ENCODE measurements around the gene SPNS2.

SPNS2 gene

GRCh38 chr17:4502466-4503154 lies 3.9 kb downstream of the SPNS2 start:
- in situ Hi-C loops (cut with MboI; ENCODE audit: low sequenced_read_pairs) = no loop called here

GRCh38 chr17:4503283-4504025 lies 4.8 kb downstream of the SPNS2 start:
- in situ Hi-C loops (cut with MboI; ENCODE audit: low sequenced_read_pairs) = no loop called here

GRCh38 chr17:4504188-4504587 lies 5.5 kb downstream of the SPNS2 start:
- in situ Hi-C loops (cut with MboI; ENCODE audit: low sequenced_read_pairs) = no loop called here

- in situ Hi-C loops (cut with MboI; ENCODE audit: low sequenced_read_pairs) = no loop called here
Measured at GRCh38 chr17:4505187-4505586, 6.5 kb downstream of the SPNS2 start.

- in situ Hi-C loops (cut with MboI; ENCODE audit: low sequenced_read_pairs) = no loop called here
Measured at GRCh38 chr17:4506175-4506813, 7.6 kb downstream of the SPNS2 start.

GRCh38 chr17:4506892-4507291 lies 8.2 kb downstream of the SPNS2 start:
- in situ Hi-C loops (cut with MboI; ENCODE audit: low sequenced_read_pairs) = no loop called here

- in situ Hi-C loops (cut with MboI; ENCODE audit: low sequenced_read_pairs) = no loop called here
Measured at GRCh38 chr17:4507361-4508111, 8.9 kb downstream of the SPNS2 start.

- in situ Hi-C loops (cut with MboI; ENCODE audit: low sequenced_read_pairs) = no loop called here
Measured at GRCh38 chr17:4508207-4508606, 9.5 kb downstream of the SPNS2 start.

- in situ Hi-C loops (cut with MboI; ENCODE audit: low sequenced_read_pairs) = no loop called here
Measured at GRCh38 chr17:4509401-4509800, 10.7 kb downstream of the SPNS2 start.

GRCh38 chr17:4509923-4510617 lies 11.4 kb downstream of the SPNS2 start:
- in situ Hi-C loops (cut with MboI; ENCODE audit: low sequenced_read_pairs) = no loop called here

- in situ Hi-C loops (cut with MboI; ENCODE audit: low sequenced_read_pairs) = no loop called here
Measured at GRCh38 chr17:4510618-4510941, 11.9 kb downstream of the SPNS2 start.

- in situ Hi-C loops (cut with MboI; ENCODE audit: low sequenced_read_pairs) = no loop called here
Measured at GRCh38 chr17:4511199-4511932, 12.7 kb downstream of the SPNS2 start.

GRCh38 chr17:4512156-4513112 lies 13.8 kb downstream of the SPNS2 start:
- in situ Hi-C loops (cut with MboI; ENCODE audit: low sequenced_read_pairs) = no loop called here

- in situ Hi-C loops (cut with MboI; ENCODE audit: low sequenced_read_pairs) = no loop called here
Measured at GRCh38 chr17:4513113-4514032, 14.7 kb downstream of the SPNS2 start.

GRCh38 chr17:4514206-4514605 lies 15.5 kb downstream of the SPNS2 start:
- in situ Hi-C loops (cut with MboI; ENCODE audit: low sequenced_read_pairs) = no loop called here

- in situ Hi-C loops (cut with MboI; ENCODE audit: low sequenced_read_pairs) = no loop called here
Measured at GRCh38 chr17:4514779-4515178, 16.1 kb downstream of the SPNS2 start.

- in situ Hi-C loops (cut with MboI; ENCODE audit: low sequenced_read_pairs) = no loop called here
Measured at GRCh38 chr17:4515501-4515900, 16.8 kb downstream of the SPNS2 start.

GRCh38 chr17:4516735-4517134 lies 18.1 kb downstream of the SPNS2 start:
- in situ Hi-C loops (cut with MboI; ENCODE audit: low sequenced_read_pairs) = no loop called here

Data from HL-60/S4 treated with retinoic acid at 250 ng/mL for 4 days and 3 days (cell line).